Endothelial cell of umbilical vein (primary cell): ENCODE measurements around the gene FAM209B. TPM values are rescaled to one million over a fixed set of nuclear protein-coding genes. Genes with fewer than 3 reads are reported as not detected.

Experiments
- BruUV-seq: library from RNA; stranded (reverse); fragments of 400-500 nt; replicated peaks from 2 replicates; lab custom pipeline; 2021; lab: Mats Ljungman, UMichigan
- CTCF ChIA-PET: fragments of 300-600, 350-600 bp; sonication (Branson Sonifier 250); formaldehyde crosslinking; loops from one replicate; lab custom pipeline; 2021; ENCODE audit warnings: antibody characterized with exemption, inconsistent platforms; lab: Charles Lee
- POLR2A ChIA-PET: fragments of 300-600, 350-600 bp; sonication (Branson Sonifier 250); formaldehyde crosslinking; loops from one replicate; lab custom pipeline; 2021; ENCODE audit warnings: antibody characterized with exemption, inconsistent platforms; lab: Charles Lee
- DNase-seq: peaks from one replicate; pipeline ENCODE4 v3.0.0-alpha.2; 2011; ENCODE audit warnings: low read depth, low spot score
- FAIRE-seq: peaks from 2 replicates; lab custom pipeline; 2011; peaks lifted over from hg19 to GRCh38; lab: Jason Lieb, UNC
- H2AFZ ChIP-seq: 2 replicates; pipeline ENCODE4 v1.6.0; 2012; ENCODE audit warnings: low read depth, low read length, control low read depth, inconsistent platforms
- H3K27ac ChIP-seq: 2 replicates; pipeline ENCODE4 v1.5.1; 2011; ENCODE audit warnings: low read depth, mild to moderate bottlenecking, control low read depth, low read length, moderate library complexity; ENCODE audit not compliant: insufficient read depth
- H3K27me3 ChIP-seq, 2 experiments: 2 replicates each; pipeline versions ENCODE4 v1.6.0 to v1.6.1; 2011; ENCODE audit warnings: low read length in 2 of 2, mixed read lengths in 1 of 2; ENCODE audit not compliant: control insufficient read depth in 2 of 2, insufficient read depth in 2 of 2
- H3K36me3 ChIP-seq, 2 experiments: 2 replicates in 1 of 2; 3 replicates in 1 of 2; pipeline ENCODE4 v1.5.1; 2011; ENCODE audit warnings: low read length in 2 of 2, mild to moderate bottlenecking in 1 of 2, moderate library complexity in 1 of 2; ENCODE audit not compliant: control insufficient read depth in 2 of 2, insufficient read depth in 2 of 2; ENCODE audit errors: extremely low read depth in 1 of 2
- H3K4me1 ChIP-seq: 3 replicates; pipeline ENCODE4 v1.5.1; 2011; ENCODE audit warnings: mild to moderate bottlenecking, low read length; ENCODE audit not compliant: control insufficient read depth, insufficient read depth; ENCODE audit errors: extremely low read depth
- H3K4me2 ChIP-seq: 2 replicates; pipeline ENCODE4 v1.6.1; 2011; ENCODE audit warnings: low read length, control low read depth, mixed read lengths; ENCODE audit not compliant: insufficient read depth
- H3K4me3 ChIP-seq, 3 experiments: fragments of 200-600 bp in 1 of 3; sonication (generic), shearing (Covaris generic) in 1 of 3; replicated peaks in 1 of 3; 2 replicates each; pipeline ENCODE4 v1.5.1; 2011 to 2016; ENCODE audit warnings: control low read depth in 3 of 3, low read length in 3 of 3, mild to moderate bottlenecking in 2 of 3, inconsistent platforms in 1 of 3, low read depth in 1 of 3, moderate library complexity in 1 of 3; ENCODE audit not compliant: insufficient read depth in 1 of 3
- H3K79me2 ChIP-seq: 2 replicates; pipeline ENCODE4 v1.6.0; 2012; ENCODE audit warnings: low read length, inconsistent platforms; ENCODE audit not compliant: control insufficient read depth, insufficient read depth
- H3K9ac ChIP-seq: replicated peaks from 2 replicates; pipeline ENCODE3; 2011; ENCODE audit warnings: low read length, control low read depth; ENCODE audit not compliant: insufficient read depth; ENCODE audit errors: extremely low read depth
- H3K9me1 ChIP-seq: replicated peaks from 3 replicates; pipeline ENCODE4 v1.6.0; 2011; ENCODE audit warnings: mild to moderate bottlenecking, low read length; ENCODE audit not compliant: control insufficient read depth, insufficient read depth; ENCODE audit errors: extremely low read depth
- H3K9me3 ChIP-seq: replicated peaks from 2 replicates; pipeline ENCODE4 v1.5.1; 2012; ENCODE audit warnings: low read length, inconsistent platforms; ENCODE audit not compliant: control insufficient read depth, insufficient read depth
- H4K20me1 ChIP-seq: replicated peaks from 2 replicates; pipeline ENCODE3; 2011; ENCODE audit warnings: mild to moderate bottlenecking, low read length; ENCODE audit not compliant: control insufficient read depth, insufficient read depth; ENCODE audit errors: extremely low read depth
- CTCF ChIP-seq, 2 donors: IDR thresholded peaks; 1 replicate in 1 of 2; 2 replicates in 1 of 2; pipeline ENCODE4 v1.5.1; 2011; ENCODE audit warnings: low read length in 2 of 2, mild to moderate bottlenecking in 2 of 2, moderate library complexity in 2 of 2, control low read depth in 1 of 2, inconsistent platforms in 1 of 2, low read depth in 1 of 2; ENCODE audit not compliant: insufficient read depth in 1 of 2; ENCODE audit errors: extremely low read depth in 1 of 2
- EZH2 ChIP-seq: IDR thresholded peaks from 2 replicates; pipeline ENCODE4 v1.6.1; 2012; ENCODE audit warnings: borderline replicate concordance, low read depth, mild to moderate bottlenecking, moderate library complexity, low read length, inconsistent platforms; ENCODE audit not compliant: severe bottlenecking
- FOS ChIP-seq: IDR thresholded peaks from 2 replicates; pipeline ENCODE4 v1.6.1; 2011; ENCODE audit warnings: mild to moderate bottlenecking, low read length, moderate library complexity, borderline replicate concordance; ENCODE audit not compliant: insufficient read depth
- GATA2 ChIP-seq: IDR thresholded peaks from 2 replicates; pipeline ENCODE4 v1.7.0; 2011; ENCODE audit warnings: low read depth, mild to moderate bottlenecking, moderate library complexity, mixed read lengths, low read length; ENCODE audit not compliant: insufficient read length, insufficient read depth
- JUN ChIP-seq: IDR thresholded peaks from 2 replicates; pipeline ENCODE4 v1.6.1; 2011; ENCODE audit warnings: borderline replicate concordance, low read depth; ENCODE audit not compliant: insufficient read length, insufficient read depth
- MAX ChIP-seq: IDR thresholded peaks from 2 replicates; pipeline ENCODE4 v1.6.1; 2011; ENCODE audit not compliant: insufficient read depth, insufficient read length
- MYC ChIP-seq: IDR thresholded peaks from one replicate; pipeline ENCODE4 v1.6.1; 2011; ENCODE audit warnings: mild to moderate bottlenecking, low read depth, low read length
- POLR2A ChIP-seq: IDR thresholded peaks from 2 replicates; pipeline ENCODE4 v1.6.1; 2012; ENCODE audit warnings: low read depth, mild to moderate bottlenecking, control low read depth, low read length
- POLR2AphosphoS5 ChIP-seq: IDR thresholded peaks from 2 replicates; pipeline ENCODE4 v1.6.1; 2012; ENCODE audit warnings: low read depth, mild to moderate bottlenecking, control low read depth, low read length, moderate library complexity; ENCODE audit not compliant: insufficient read depth
- dilution Hi-C: fragments of 300-500 bp; cut with MboI; formaldehyde crosslinking; loops from one replicate; pipeline ENCODE4 v1.15.0; 2019; ENCODE audit warnings: low sequenced_read_pairs; ENCODE audit not compliant: extremely low pct_ligation_motif_present
- intact Hi-C: fragments of 100-400 bp; cut with micrococcal nuclease; formaldehyde crosslinking; loops from one replicate; pipeline ENCODE4 v1.10.0; 2022
- polyA plus RNA-seq, 4 experiments: library from polyadenylated mRNA; depleted of rRNA in 3 of 4; stranded (reverse) in 3 of 4; unstranded in 1 of 4; fragments of >200 nt; gene quantifications; 2 replicates each; pipeline versions ENCODE4 v1.2.1 to v1.2.3, GENCODE V29; 2011 to 2012; ENCODE audit warnings: missing spikeins in 1 of 4
- total RNA-seq: library from RNA; stranded (reverse); gene quantifications from 2 replicates; pipeline ENCODE4 v1.2.3, GENCODE V29; 2021

The FAM209B gene
- total and polyA plus RNA-seq, 2 donors (not counting 3 experiments of a cell fraction or from before 2014, with no cell fraction given): 0.22 TPM; not detected in 1

GRCh38 chr20:56574531-56575142, 41.6 kb downstream of the FAM209B start:
- Histone ChIP-seq H3K9ac (no peak overlapping the region), H3K9me3 (no peaks in the 10 kb centered on the region), H3K27ac (no peak overlapping the region), H3K27me3 (no peaks in the 10 kb centered on the region), H2AFZ (no peak overlapping the region), H3K9me1 (no peaks in the 10 kb centered on the region), H3K79me2 (no peaks in the 10 kb centered on the region), H3K4me2 (no peak overlapping the region), H4K20me1 (no peaks in the 10 kb centered on the region), H3K4me3 (no peak overlapping the region), H3K4me1 (no peaks in the 10 kb centered on the region), H3K36me3 (no peaks in the 10 kb centered on the region)
- TF ChIP-seq MAX (no peak), FOS (no peak), POLR2AphosphoS5 (no peak), MYC (no peak)
- ChIA-PET CTCF (no interaction called here), POLR2A (no interaction called here)
- intact Hi-C loops (no loop called here), dilution Hi-C loops (no loop called here)
- DNase-seq (no peak), FAIRE-seq (no peak)
- no TSS peak for BruUV-seq

GRCh38 chr20:56575157-56575556, 42.1 kb downstream of the FAM209B start:
- ChIA-PET POLR2A (no interaction called here), CTCF (interaction anchor here (7.1 kb wide), 1 partner anchor 25 kb away, joined by 96 read pairs; no protein-coding TSS in a partner anchor)
- intact Hi-C loops (no loop called here), dilution Hi-C loops (no loop called here)
- Histone ChIP-seq H3K27ac (no peak overlapping the region), H3K27me3 (no peaks in the 10 kb centered on the region), H3K79me2 (no peaks in the 10 kb centered on the region), H3K9ac (no peak overlapping the region), H3K4me3 (no peak overlapping the region), H3K9me1 (no peaks in the 10 kb centered on the region), H3K4me1 (no peaks in the 10 kb centered on the region), H2AFZ (no peak overlapping the region), H3K4me2 (no peak overlapping the region), H4K20me1 (no peaks in the 10 kb centered on the region), H3K36me3 (no peaks in the 10 kb centered on the region), H3K9me3 (no peaks in the 10 kb centered on the region)
- DNase-seq (no peak), FAIRE-seq (no peak)
- TF ChIP-seq MYC (no peak), GATA2 (no peak), POLR2A (no peak), FOS (no peak), MAX (no peak), POLR2AphosphoS5 (no peak), CTCF (IDR thresholded peaks at IDR 0.05; ENCODE audit: extremely low read depth in 1 of 2, insufficient read depth in 1 of 2, low read depth in 1 of 2, low read length in 2 of 2) (no peak), EZH2 (no peak), JUN (no peak)
- BruUV-seq: no TSS peak
